LNCAP (cell line): ENCODE results near the gene SLC17A9.

Experiments used
- TF ChIP-seq, protein P1 (sequence below): fragments of 450-650 bp; IDR thresholded peaks from 2 replicates; pipeline ENCODE4 v1.5.1; 2017; ENCODE audit warnings: mild to moderate bottlenecking

SLC17A9 gene

GRCh38 chr20:63002511-63002910, 50.0 kb downstream of the SLC17A9 start:
- TF ChIP-seq, protein P1, sequence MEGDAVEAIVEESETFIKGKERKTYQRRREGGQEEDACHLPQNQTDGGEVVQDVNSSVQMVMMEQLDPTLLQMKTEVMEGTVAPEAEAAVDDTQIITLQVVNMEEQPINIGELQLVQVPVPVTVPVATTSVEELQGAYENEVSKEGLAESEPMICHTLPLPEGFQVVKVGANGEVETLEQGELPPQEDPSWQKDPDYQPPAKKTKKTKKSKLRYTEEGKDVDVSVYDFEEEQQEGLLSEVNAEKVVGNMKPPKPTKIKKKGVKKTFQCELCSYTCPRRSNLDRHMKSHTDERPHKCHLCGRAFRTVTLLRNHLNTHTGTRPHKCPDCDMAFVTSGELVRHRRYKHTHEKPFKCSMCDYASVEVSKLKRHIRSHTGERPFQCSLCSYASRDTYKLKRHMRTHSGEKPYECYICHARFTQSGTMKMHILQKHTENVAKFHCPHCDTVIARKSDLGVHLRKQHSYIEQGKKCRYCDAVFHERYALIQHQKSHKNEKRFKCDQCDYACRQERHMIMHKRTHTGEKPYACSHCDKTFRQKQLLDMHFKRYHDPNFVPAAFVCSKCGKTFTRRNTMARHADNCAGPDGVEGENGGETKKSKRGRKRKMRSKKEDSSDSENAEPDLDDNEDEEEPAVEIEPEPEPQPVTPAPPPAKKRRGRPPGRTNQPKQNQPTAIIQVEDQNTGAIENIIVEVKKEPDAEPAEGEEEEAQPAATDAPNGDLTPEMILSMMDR: no peak

DNA sequence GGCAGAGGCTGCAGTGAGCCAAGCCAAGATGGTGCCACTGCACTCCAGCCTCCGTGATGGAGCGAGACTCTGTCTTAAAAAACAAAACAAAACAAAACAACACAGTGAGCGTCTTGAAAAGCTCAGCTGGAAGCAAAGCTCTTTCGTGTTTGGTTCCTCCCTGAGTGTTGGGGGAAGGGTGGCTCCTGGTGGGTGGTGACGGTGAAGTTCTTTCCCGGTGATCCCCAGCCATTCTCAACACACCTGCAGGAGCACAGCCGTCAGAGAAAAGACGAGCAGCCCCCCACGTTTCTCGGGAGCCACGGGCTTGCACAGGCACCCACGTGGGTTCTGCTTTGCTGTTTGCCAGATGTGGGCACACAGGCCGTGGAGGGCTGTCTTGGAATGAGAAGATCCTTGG, 51.0 kb downstream of the SLC17A9 start:
- TF ChIP-seq, protein P1: no peak

- TF ChIP-seq, protein P1: no peak
Measured at GRCh38 chr20:63004607-63005364, 52.3 kb downstream of the SLC17A9 start.

GRCh38 chr20:63005365-63005861, 52.9 kb downstream of the SLC17A9 start:
- TF ChIP-seq, protein P1: no peak

DNA sequence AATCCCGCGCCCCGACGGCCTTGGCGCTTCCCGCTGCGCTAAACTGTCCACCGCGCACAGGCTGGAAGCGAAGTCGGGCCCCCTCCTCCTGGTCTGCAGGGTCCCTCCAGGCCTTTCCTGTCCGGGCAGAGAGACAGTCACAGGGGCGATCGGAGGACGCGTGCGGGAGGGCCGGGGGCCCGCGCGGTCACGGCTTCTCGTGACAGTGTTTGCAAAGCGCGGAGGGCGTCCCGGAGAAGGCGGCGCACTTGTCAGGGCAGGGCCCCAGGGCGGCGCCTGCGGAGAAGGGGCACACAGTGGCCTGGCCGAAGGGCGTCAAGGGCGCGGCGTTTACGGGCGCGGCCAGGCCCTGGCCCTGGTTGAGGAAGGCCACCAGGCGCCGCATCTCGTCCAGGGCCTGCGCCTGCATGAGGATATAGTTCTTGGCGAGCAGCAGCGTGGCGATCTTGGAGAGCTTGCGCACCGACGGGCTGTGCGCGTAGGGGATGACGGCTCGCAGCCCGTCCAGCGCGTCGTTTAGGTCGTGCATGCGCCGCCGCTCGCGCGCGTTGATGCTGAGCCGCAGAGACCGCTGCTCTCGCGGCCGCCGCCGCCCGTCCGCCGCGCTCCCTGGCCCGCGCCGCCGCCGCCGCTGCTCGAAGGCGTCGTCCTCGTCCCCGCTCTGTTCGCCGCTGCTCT, 53.5 kb downstream of the SLC17A9 start:
- TF ChIP-seq, protein P1: no peak

DNA sequence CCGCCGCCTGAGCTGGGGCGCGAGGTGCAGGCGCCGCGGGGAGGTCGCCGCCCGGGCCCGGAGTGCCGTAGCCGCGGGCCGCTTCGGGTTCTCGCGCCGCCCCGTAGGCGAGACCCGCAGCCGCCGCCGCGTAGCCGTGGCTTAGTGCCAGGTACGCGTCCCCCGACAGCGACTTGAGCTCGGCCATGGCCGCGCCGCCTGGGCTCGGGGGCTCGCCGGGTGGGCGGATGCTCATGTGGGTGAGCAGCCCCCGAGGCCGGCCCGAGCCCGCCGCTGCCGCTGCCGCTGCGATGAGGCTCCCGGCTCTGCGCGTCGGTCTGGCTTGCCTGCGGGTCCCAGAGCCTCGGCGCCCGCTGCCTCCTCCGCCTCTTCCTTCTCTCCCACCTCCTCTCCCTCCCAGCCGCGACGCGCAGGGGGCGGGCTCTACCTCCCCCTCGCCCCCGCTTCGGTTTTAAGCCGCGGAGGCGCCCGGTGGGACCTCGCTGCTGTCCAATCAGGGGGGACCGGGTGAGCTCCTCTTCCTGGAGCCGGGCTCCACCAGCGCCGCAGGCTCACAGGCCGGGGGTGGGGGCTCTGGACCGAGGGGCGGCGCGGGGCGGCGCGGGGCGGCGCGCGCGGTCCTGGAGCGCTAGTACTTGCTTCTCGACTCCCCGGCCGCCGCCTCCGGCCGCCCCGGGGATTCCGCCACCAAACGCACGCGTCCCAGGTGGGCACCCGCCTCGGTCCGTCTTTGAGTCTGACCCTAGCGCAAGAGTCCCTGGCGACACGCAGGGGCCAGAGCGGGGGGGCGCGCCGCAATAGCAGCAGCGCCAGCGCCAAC, 54.2 kb downstream of the SLC17A9 start, which contains the start of gene BHLHE23:
Gene BHLHE23, minus strand, starts transcription at position 425 of the 820 bp plus-strand sequence. Its CDS starts 190 bp downstream, at position 235.
- TF ChIP-seq, protein P1: no peak

GRCh38 chr20:63007360-63007645, 54.8 kb downstream of the SLC17A9 start:
- TF ChIP-seq, protein P1: no peak
